ENCODE measurements around the gene LOX.

Gene LOX
- 0 reads per million in 4 donors for total RNA-seq

GRCh38 chr5:122078116-122079110 lies at the start of gene LOX:
TSS of gene LOX (minus strand) at chr5:122078259. CDS start at chr5:122077985, 274 bp downstream.
- no peak for DNase-seq

- no peak for DNase-seq
These were observed 48.8 kb upstream of the LOX start for GRCh38 chr5:122126756-122127321.

- no peak for DNase-seq
These were observed 48.2 kb upstream of the LOX start for GRCh38 chr5:122126177-122126755.

GRCh38 chr5:122124766-122125165 lies 46.7 kb upstream of the LOX start:
- DNase-seq = no peak

- no peak for DNase-seq
These were observed 43.7 kb upstream of the LOX start for GRCh38 chr5:122121479-122122465.

- no peak for DNase-seq
These were observed 42.9 kb upstream of the LOX start for GRCh38 chr5:122120957-122121356.

GRCh38 chr5:122120493-122120892 lies 42.4 kb upstream of the LOX start:
- no peak for DNase-seq

- no peak for DNase-seq
These were observed 41.1 kb upstream of the LOX start for GRCh38 chr5:122119205-122119604.

- DNase-seq = no peak
These were observed 40.4 kb upstream of the LOX start for GRCh38 chr5:122118356-122118948.

- DNase-seq = no peak
These were observed 36.4 kb upstream of the LOX start for GRCh38 chr5:122114501-122114900.

GRCh38 chr5:122112733-122113558 lies 34.9 kb upstream of the LOX start:
- no peak for DNase-seq

- no peak for DNase-seq
These were observed 34.0 kb upstream of the LOX start for GRCh38 chr5:122112063-122112462.

- no peak for DNase-seq
These were observed 33.4 kb upstream of the LOX start for GRCh38 chr5:122111460-122111859.

- no peak for DNase-seq
These were observed 32.9 kb upstream of the LOX start for GRCh38 chr5:122110987-122111386.

- DNase-seq = no peak
These were observed 29.0 kb upstream of the LOX start for GRCh38 chr5:122107016-122107415.

- no peak for DNase-seq
These were observed 27.9 kb upstream of the LOX start for GRCh38 chr5:122105909-122106308.

- DNase-seq = no peak
These were observed 24.8 kb upstream of the LOX start for GRCh38 chr5:122102825-122103224.

GRCh38 chr5:122101636-122102285 lies 23.7 kb upstream of the LOX start:
- DNase-seq = no peak

GRCh38 chr5:122099060-122099790 lies 21.2 kb upstream of the LOX start:
- DNase-seq = no peak

- DNase-seq = no peak
These were observed 19.3 kb upstream of the LOX start for GRCh38 chr5:122097391-122097790.

Measured in T-helper 1 cell (primary cell).